HCT116 (cell line): ENCODE results near the gene TAF8. TPM values are rescaled to one million over a fixed set of nuclear protein-coding genes. Genes with fewer than 3 reads are reported as not detected.

Experiments used
- ATAC-seq: fragments of 200-7000 bp; cut with Tn5 transposase; 2 replicates; pipeline ENCODE4 v1.9.1; 2020; ENCODE audit warnings: mild to moderate bottlenecking, moderate library complexity
- BruUV-seq: library from RNA; stranded (reverse); fragments of 400-500 nt; replicated peaks from 2 replicates; lab custom pipeline; 2021; lab: Mats Ljungman, UMichigan
- CTCF ChIA-PET: fragments of 300-600 bp; sonication (Branson Sonifier 250); formaldehyde crosslinking; loops from one replicate; lab custom pipeline; 2021; ENCODE audit warnings: antibody characterized with exemption; lab: Charles Lee
- POLR2A ChIA-PET: fragments of 300-600, 350-600 bp; sonication (Branson Sonifier 250); formaldehyde crosslinking; loops from one replicate; lab custom pipeline; 2021; ENCODE audit warnings: antibody characterized with exemption; lab: Charles Lee
- RAD21 ChIA-PET, 2 experiments: fragments of 300-600 bp; sonication (Branson Sonifier 250); formaldehyde crosslinking; loops; one replicate each; lab custom pipeline; 2023; ENCODE audit warnings: low total read pairs in 2 of 2; ENCODE audit not compliant: uncharacterized antibody in 2 of 2, unreplicated experiment in 2 of 2, low non-redundant PET in 1 of 2; lab: Charles Lee
- DNase-seq: peaks from one replicate; pipeline ENCODE4 v3.0.0-alpha.2; 2010; ENCODE audit warnings: low read depth, low spot score
- H2AFZ ChIP-seq: fragments of 200-600 bp; shearing (Covaris generic), sonication (generic); 2 replicates; pipeline ENCODE4 v1.6.1; 2017; ENCODE audit warnings: low read depth, mixed run types, mixed read lengths, antibody characterized with exemption, low read length; ENCODE audit not compliant: poor library complexity, severe bottlenecking
- H3K27ac ChIP-seq: 2 replicates; pipeline ENCODE4 v1.5.1; 2012; ENCODE audit warnings: low read depth, low read length
- H3K27me3 ChIP-seq: fragments of 200-600 bp; sonication (generic); 2 replicates; pipeline ENCODE4 v1.6.1; 2016; ENCODE audit warnings: mixed run types, low read length, mixed read lengths; ENCODE audit not compliant: insufficient read depth
- H3K36me3 ChIP-seq, 2 experiments: fragments of 200-500 bp in 1 of 2; fragments of 200-600 bp in 1 of 2; sonication (Bioruptor generic) in 1 of 2; sonication (generic) in 1 of 2; 2 replicates each; pipeline versions ENCODE4 v1.5.1 to v1.6.1; 2014 to 2016; ENCODE audit warnings: low read length in 2 of 2, inconsistent platforms in 1 of 2, mixed read lengths in 1 of 2, mixed run types in 1 of 2; ENCODE audit not compliant: insufficient read depth in 2 of 2, control insufficient read depth in 1 of 2
- H3K4me1 ChIP-seq, 2 experiments: fragments of 200-600 bp in 1 of 2; sonication (generic) in 1 of 2; 2 replicates each; pipeline versions ENCODE4 v1.5.1 to v1.6.1; 2012 to 2017; ENCODE audit warnings: low read length in 2 of 2, inconsistent platforms in 1 of 2, mild to moderate bottlenecking in 1 of 2, mixed read lengths in 1 of 2, mixed run types in 1 of 2, moderate library complexity in 1 of 2; ENCODE audit not compliant: insufficient read depth in 2 of 2, control insufficient read depth in 1 of 2
- H3K4me2 ChIP-seq: fragments of 200-600 bp; sonication (generic); 2 replicates; pipeline ENCODE4 v1.6.1; 2017; ENCODE audit warnings: mixed run types, low read length, mixed read lengths
- H3K4me3 ChIP-seq, 2 experiments: fragments of 200-600 bp in 1 of 2; sonication (generic) in 1 of 2; replicated peaks in 1 of 2; 2 replicates each; pipeline ENCODE4 v1.5.1; 2011 to 2016; ENCODE audit warnings: low read length in 2 of 2, control low read depth in 1 of 2, low read depth in 1 of 2, mild to moderate bottlenecking in 1 of 2, mixed read lengths in 1 of 2, mixed run types in 1 of 2
- H3K79me2 ChIP-seq: fragments of 200-600 bp; sonication (generic); 2 replicates; pipeline ENCODE4 v1.6.1; 2017; ENCODE audit warnings: mild to moderate bottlenecking, mixed run types, low read length, moderate library complexity, mixed read lengths; ENCODE audit not compliant: insufficient read depth
- H3K9ac ChIP-seq: fragments of 200-600 bp; sonication (generic); 2 replicates; pipeline ENCODE4 v1.6.1; 2016; ENCODE audit warnings: low read length, mixed read lengths
- H3K9me2 ChIP-seq: fragments of 200-600 bp; sonication (generic), shearing (Covaris generic); 2 replicates; pipeline ENCODE4 v1.6.1; 2017; ENCODE audit warnings: mixed run types, mild to moderate bottlenecking, moderate library complexity; ENCODE audit not compliant: insufficient read depth
- H3K9me3 ChIP-seq, 2 experiments: fragments of 200-500 bp in 1 of 2; fragments of 200-600 bp in 1 of 2; sonication (Bioruptor generic) in 1 of 2; sonication (generic) in 1 of 2; 2 replicates each; pipeline ENCODE4 v1.6.1; 2014 to 2017; ENCODE audit warnings: low read length in 2 of 2, mixed read lengths in 2 of 2, inconsistent platforms in 1 of 2, low read depth in 1 of 2, mild to moderate bottlenecking in 1 of 2, mixed run types in 1 of 2, moderate library complexity in 1 of 2; ENCODE audit not compliant: control insufficient read depth in 1 of 2, insufficient read depth in 1 of 2
- H4K20me1 ChIP-seq: fragments of 200-600 bp; sonication (generic), shearing (Covaris generic); 2 replicates; pipeline ENCODE4 v1.6.1; 2017; ENCODE audit warnings: mixed run types, mild to moderate bottlenecking, moderate library complexity; ENCODE audit not compliant: insufficient read depth
- CEBPB ChIP-seq: IDR thresholded peaks from 2 replicates; pipeline ENCODE4 v1.6.1; 2012; ENCODE audit warnings: low read depth
- SIN3A ChIP-seq: IDR thresholded peaks from 2 replicates; pipeline ENCODE4 v1.6.1; 2012; ENCODE audit warnings: low read depth
- YY1 ChIP-seq: IDR thresholded peaks from 2 replicates; pipeline ENCODE4 v1.6.1; 2011; ENCODE audit warnings: low read length, low read depth, moderate library complexity, mild to moderate bottlenecking; ENCODE audit not compliant: insufficient replicate concordance; ENCODE audit errors: extremely low read depth
- ZFX ChIP-seq: fragments of 450-650 bp; IDR thresholded peaks from 2 replicates; pipeline ENCODE4 v1.6.1; 2017
- intact Hi-C: fragments of 100-400 bp; cut with micrococcal nuclease; formaldehyde crosslinking; loops from 2 replicates; pipeline ENCODE4 v1.10.0; 2022
- total RNA-seq: library from RNA; stranded (reverse); gene quantifications from one replicate; pipeline ENCODE4 v1.2.1, GENCODE V29; 2021; ENCODE audit not compliant: unreplicated experiment
- TF ChIP-seq, protein P1 (sequence below): IDR thresholded peaks from 2 replicates; pipeline ENCODE4 v1.6.1; 2012
- TF ChIP-seq, protein P2 (sequence below): IDR thresholded peaks from 2 replicates; pipeline ENCODE4 v1.6.1; 2012; ENCODE audit warnings: low read depth

The TAF8 gene
- total RNA-seq, 1 experiment from 2014 or later, result 29.5 TPM

DNA sequence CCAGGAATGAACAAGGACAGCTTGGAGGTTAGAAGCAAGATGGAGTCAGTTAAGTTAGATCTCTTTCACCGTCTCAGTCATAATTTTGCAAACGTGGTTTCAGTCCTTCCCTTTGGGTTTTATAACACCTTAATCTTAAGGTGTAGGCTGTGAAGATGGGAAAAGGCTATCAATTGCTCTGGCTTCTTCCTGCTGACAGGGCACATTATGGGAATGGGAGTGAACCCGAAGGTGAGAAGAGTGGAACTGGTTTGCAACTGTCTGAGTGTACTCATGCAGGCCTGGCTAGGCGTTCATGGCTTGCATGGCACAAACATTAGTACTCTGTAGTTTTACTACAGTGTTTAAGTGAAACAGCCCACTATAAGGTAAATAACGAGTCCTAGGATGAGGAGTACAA is 9.4 kb downstream of the TAF8 start:
- ChIA-PET RAD21 (no interaction called here), CTCF (no interaction called here), POLR2A (no interaction called here)
- intact Hi-C loops, result loop anchor here (10.0 kb wide), 1 partner anchor 485 kb away; no protein-coding TSS in a partner anchor
- H3K27ac ChIP-seq, result no peak overlapping the region
- DNase-seq (no peak), ATAC-seq (no peak)
- no peak overlapping the region for H3K9ac ChIP-seq
- no peak overlapping the region for H3K4me3 ChIP-seq
- no TSS peak for BruUV-seq
- TF ChIP-seq YY1, result no peak
- no peaks in the 10 kb centered on the region for H3K27me3 ChIP-seq
- H3K9me2 ChIP-seq, result no peaks in the 10 kb centered on the region
- H3K79me2 ChIP-seq, result no peaks in the 10 kb centered on the region
- no peak overlapping the region for H3K4me2 ChIP-seq
- H3K4me1 ChIP-seq, result peaks cover 0 to 11% of the 10 kb centered on the region in 2 experiments; a peak in 2 of 4 replicates
- H3K36me3 ChIP-seq, result peaks cover 24 to 34% of the 10 kb centered on the region in 2 experiments; a peak in 3 of 4 replicates
- H3K9me3 ChIP-seq, result no peaks in the 10 kb centered on the region
- no peak overlapping the region for H2AFZ ChIP-seq
- H4K20me1 ChIP-seq, result no peaks in the 10 kb centered on the region

DNA sequence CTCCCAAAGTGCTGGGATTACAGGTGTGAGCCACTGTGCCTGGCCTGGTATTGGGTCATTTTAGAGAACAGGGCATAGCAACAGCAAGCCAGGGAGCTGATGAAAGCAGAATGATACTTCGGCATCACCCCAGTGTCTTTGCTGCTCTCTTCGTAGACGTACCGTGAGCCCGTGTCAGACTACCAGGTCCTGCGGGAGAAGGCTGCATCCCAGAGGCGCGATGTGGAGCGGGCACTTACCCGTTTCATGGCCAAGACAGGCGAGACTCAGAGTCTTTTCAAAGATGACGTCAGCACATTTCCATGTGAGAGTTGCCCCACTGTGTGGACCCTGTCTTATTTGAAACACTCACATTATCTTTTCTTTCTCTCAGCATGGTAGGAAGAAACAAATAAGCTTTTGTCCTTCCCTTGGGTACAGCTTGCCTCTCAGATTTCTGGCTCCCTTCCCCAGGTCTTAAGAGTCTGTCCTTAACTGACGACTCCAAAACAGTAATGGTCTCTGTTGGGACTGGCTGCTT is 15.9 kb downstream of the TAF8 start:
- Histone ChIP-seq H3K27me3 (no peaks in the 10 kb centered on the region), H3K9me2 (no peaks in the 10 kb centered on the region), H3K4me2 (no peak overlapping the region), H3K79me2 (no peaks in the 10 kb centered on the region), H3K9ac (no peak overlapping the region), H3K4me3 (no peak overlapping the region), H3K9me3 (no peaks in the 10 kb centered on the region), H3K27ac (no peak overlapping the region), H4K20me1 (no peaks in the 10 kb centered on the region), H2AFZ (no peak overlapping the region), H3K4me1 (peaks cover 0 to 12% of the 10 kb centered on the region in 2 experiments; a peak in 2 of 4 replicates), H3K36me3 (peaks cover 9 to 22% of the 10 kb centered on the region in 2 experiments)
- intact Hi-C loops, result no loop called here
- ChIA-PET POLR2A (interaction anchor here (1.0 kb wide), 1 partner anchor 16 kb away, joined by 3 read pairs; the partner anchor contains the start of gene TAF8), CTCF (no interaction called here), RAD21 (no interaction called here)
- ATAC-seq (no peak), DNase-seq (no peak)
- no TSS peak for BruUV-seq
- TF ChIP-seq, protein P1, sequence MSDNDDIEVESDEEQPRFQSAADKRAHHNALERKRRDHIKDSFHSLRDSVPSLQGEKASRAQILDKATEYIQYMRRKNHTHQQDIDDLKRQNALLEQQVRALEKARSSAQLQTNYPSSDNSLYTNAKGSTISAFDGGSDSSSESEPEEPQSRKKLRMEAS, result no peak
- TF ChIP-seq SIN3A (no peak), CEBPB (no peak), ZFX (no peak)
- TF ChIP-seq, protein P2, sequence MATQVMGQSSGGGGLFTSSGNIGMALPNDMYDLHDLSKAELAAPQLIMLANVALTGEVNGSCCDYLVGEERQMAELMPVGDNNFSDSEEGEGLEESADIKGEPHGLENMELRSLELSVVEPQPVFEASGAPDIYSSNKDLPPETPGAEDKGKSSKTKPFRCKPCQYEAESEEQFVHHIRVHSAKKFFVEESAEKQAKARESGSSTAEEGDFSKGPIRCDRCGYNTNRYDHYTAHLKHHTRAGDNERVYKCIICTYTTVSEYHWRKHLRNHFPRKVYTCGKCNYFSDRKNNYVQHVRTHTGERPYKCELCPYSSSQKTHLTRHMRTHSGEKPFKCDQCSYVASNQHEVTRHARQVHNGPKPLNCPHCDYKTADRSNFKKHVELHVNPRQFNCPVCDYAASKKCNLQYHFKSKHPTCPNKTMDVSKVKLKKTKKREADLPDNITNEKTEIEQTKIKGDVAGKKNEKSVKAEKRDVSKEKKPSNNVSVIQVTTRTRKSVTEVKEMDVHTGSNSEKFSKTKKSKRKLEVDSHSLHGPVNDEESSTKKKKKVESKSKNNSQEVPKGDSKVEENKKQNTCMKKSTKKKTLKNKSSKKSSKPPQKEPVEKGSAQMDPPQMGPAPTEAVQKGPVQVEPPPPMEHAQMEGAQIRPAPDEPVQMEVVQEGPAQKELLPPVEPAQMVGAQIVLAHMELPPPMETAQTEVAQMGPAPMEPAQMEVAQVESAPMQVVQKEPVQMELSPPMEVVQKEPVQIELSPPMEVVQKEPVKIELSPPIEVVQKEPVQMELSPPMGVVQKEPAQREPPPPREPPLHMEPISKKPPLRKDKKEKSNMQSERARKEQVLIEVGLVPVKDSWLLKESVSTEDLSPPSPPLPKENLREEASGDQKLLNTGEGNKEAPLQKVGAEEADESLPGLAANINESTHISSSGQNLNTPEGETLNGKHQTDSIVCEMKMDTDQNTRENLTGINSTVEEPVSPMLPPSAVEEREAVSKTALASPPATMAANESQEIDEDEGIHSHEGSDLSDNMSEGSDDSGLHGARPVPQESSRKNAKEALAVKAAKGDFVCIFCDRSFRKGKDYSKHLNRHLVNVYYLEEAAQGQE, result no peak
